ENCODE measurements around the gene DENND2D.

The DENND2D gene, protein sequence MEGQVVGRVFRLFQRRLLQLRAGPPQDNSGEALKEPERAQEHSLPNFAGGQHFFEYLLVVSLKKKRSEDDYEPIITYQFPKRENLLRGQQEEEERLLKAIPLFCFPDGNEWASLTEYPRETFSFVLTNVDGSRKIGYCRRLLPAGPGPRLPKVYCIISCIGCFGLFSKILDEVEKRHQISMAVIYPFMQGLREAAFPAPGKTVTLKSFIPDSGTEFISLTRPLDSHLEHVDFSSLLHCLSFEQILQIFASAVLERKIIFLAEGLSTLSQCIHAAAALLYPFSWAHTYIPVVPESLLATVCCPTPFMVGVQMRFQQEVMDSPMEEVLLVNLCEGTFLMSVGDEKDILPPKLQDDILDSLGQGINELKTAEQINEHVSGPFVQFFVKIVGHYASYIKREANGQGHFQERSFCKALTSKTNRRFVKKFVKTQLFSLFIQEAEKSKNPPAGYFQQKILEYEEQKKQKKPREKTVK

DNA sequence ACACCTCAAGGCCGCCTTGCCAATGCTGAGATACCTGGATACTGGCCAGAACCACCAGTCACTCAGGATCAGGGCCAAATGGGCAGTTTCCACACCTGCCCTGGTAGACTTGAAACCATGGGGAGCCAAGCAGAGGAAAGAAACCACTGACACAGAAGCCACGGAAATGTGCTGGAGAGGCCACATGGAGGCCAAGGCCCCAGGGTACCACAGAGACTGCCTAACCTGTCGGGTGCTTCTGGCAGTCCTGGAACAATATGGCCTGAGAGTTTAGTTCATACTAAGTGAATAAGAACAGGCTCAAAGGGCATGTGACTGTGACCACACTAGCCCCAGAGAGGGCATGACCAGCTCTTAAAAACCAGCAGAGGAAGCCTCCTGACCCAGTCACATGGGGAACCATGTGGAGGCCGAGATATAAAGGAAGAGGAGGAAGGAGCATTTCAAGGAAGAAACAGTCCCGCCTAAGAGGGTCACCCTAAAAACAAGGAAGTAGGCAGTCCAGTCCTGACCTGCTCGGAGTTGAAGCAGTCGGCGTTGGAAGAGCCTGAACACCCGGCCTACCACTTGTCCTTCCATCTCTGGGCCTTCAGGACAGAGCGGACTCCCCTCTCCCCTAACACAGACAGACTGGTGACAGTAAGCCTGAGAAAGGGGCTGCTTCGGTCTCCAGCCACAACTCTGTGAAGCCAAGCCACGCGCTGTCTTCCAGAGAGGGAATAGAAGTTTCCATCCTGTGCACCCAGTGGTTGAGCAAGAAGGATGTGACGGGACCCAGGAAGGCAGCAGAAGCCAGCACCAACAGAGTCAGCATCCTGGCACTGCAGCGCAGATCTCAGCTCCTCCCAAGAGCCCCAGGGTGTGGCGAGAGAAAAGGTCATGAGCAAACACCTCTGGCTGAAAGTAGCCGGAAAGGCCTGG lies at the start of gene DENND2D:
Gene DENND2D (minus strand): TSS at position 766 of the 921 bp plus-strand sequence. CDS start 187 bp downstream, at position 579.
- no peak for DNase-seq

DNA sequence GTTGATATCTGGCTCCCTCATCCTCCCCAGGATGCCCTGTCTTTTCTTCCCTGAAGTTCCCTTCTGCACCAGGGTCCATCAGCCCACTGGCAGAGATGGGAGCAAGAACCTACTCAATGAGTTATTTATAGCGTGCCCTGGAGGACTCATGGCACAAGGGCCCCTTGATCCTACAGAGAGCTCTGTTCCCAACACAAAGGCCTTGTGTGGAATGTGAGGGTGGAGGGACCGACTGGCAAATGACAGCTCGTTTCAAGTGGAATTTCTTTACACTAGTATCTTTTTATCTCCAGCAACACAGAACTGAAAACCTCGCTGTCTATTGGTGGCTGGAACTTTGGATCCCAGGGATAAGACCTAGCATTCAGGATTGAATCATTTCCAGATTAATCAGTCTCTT lies 49.5 kb upstream of the DENND2D start:
- DNase-seq: no peak

DNA sequence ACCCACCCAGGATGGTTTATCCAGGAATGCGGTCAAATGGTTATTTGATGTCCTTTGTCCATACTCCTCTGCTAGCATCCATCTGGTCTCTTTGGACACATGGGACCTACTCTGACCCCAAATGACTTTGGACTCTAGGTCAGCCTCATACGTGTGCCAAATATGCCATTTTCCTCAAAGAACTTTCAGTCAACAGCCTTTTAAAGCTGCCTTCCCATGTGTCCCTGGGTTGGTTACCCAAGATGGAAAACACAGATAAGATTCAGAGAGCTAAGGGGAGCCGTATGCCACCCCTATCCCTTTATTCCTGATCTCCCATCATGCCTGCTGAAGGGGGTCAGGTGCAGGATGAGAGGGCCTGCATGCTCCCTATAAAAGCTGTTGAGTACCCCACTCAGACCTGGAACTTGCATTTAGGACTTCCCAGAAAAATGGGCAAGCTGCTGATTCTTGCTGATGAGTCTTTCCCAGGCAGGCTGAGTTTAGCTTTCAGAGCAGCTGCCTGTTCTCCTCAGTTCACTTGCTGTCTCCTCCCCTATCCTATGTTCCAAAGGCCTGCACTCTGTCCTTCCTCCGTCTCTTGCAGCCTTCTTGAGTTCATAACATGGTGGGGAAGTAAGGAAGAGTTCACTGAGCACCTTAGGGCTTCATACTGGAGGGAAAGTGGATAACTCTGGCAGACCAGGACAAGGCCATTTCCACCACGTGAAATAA lies 46.8 kb upstream of the DENND2D start:
- no peak for DNase-seq

DNA sequence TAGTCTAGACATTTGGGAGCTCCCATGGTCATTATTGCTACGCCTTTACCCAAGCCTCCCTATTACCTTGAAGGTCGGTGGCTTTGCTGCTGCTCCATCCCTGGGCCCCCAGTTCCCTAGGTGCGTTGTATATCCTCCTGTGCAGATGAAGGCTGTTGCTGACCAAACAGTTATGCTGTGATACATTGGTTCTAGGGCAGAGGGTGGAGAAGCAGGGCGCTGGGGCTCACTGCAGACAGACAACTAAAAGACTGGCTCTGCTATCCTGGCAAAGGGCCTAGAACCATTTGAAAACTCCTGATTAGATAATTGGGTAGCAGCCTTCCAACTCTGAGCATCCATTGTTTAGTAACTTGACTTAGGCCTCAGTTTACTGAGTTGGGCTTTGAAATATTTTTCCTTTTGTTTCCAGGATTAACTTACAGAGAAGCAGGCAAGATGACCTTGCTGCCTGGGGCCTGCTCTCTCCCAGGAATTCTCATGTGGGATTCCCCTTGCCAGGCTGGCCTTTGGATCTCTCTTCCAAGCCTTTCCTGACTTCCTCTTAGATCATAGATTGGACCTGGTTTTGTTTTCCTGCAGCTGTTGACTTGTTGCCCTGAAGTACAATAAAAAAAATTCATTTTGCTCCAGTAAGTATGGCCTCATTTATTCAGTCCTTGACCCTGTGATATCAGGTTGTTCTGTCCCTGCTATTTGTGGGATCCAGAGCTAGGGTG lies 42.5 kb upstream of the DENND2D start:
- DNase-seq: peak; percentile 87

DNA sequence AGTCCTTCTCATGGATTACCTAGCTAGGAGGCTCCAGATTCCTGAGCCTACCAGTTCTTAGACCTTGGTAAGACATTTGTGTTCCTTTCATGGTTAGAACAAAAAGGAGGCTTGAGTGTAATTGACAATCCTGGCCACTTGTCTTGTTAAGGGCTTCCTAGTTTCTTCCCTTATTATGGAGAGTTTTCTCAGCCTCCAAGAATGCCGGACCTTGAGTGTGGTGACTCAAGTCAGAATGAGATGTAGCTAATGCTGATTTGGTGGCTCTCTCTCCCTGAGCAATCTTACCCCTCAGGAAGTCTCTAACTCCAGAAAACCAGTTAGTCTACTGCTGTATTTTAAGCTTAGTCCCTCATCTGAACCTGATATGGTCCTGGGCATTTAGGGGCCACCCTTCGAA lies 41.4 kb upstream of the DENND2D start:
- no peak for DNase-seq

DNA sequence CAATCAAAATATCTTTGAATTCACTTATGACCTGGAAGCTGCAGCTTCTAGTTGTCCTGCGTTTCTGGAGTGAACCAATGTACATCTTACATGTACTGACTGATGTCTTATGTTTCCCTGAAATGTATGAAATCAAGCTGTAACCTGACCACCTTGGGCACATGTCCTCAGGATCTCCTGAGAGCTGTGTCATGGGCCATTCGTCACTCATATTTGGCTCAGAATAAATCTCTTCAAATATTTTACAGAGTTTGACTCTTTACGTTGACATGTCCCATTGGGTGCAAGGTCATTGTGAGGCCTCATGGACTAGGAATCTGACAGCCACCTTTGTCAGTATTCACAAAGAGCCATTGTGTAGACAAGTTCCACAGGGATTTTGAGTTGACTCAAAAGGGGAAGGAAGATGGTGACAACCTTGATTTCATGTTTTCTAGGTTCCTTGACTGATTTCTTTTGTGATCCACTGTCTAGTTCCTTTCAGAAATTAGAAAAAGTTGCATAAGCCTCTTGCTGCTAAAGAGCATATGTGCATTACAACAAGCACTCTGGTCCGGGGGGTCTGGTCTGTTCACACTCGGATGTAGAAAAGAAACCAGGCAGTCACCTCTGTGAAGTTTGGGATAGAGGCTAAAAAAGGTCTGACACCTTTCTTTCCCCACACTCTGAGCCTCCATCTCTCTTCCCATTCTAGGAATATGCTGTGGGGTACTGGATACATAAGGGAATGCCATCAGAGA lies 37.8 kb upstream of the DENND2D start:
- no peak for DNase-seq

DNA sequence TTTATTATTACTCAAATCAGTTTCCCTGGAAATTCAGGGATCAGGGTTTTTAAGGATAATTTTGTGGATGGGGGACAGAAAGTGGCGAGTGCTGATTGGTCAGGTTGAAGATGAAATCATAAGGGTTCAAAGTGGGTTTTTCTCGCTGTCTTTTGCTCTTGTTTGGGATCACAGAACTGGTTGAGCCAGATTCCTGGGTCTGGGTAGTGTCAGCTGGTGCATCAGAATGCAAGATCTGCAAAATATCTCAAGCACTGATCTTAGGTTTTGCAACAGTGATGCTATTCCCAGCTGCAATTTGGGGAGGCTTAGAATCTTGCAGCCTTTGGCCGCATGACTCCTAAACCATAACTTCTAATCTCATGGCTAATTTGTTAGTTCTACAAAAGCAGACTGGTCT lies 36.4 kb upstream of the DENND2D start:
- no peak for DNase-seq

DNA sequence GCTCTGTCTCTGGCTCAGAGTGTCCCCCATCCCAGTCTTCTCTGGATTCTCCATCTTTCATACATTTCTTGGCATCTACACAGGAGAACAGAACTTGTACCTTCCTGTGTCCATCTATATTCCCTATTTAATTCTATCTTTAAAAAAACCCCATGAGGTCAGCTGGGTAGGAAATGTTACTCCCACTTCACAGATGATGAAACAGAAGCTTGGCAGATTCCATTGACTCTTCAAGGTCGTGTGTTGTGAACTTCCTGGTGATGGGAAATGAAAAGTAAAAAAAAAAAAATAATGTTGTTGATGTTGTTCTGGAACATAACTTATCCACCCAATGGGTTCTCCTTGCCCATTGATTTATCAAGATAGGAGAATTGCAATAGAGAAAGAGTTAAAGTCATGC lies 35.9 kb upstream of the DENND2D start:
- DNase-seq: no peak

DNA sequence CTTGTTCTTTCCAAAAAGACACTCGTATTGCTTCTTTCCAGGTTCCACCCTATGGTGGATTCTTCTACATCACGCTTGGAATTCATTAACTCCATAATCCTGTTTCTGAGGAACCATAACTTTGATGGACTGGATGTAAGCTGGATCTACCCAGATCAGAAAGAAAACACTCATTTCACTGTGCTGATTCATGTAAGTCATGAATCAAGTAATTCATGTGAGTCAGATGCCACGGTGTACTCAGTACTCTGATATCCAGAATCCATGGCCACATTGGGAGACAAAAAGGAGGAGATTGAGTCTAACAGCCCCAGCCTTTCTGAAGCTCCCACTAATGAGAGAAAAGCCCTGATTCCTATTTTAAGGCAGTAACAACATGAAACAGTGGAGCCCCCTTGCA lies 34.4 kb upstream of the DENND2D start:
- no peak for DNase-seq

DNA sequence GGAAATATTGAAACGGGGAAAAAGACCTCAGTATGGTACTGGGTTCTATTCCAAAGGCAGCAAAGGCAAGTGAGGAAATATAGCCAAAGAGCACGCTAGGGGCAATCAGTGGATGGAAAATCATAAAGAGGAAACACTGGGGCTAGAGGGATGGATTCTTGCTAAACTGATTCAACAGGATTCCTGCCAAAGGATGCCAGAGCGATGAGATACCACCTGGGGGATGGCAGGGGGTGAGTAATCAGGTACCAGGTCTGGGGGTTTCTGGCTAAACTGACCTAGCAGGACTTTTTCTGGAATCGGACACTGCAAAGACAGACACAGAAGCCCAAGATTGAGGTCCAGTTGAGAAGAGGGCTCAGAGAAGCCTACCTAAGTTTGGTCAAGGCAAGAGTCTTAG lies 33.8 kb upstream of the DENND2D start:
- DNase-seq: no peak

DNA sequence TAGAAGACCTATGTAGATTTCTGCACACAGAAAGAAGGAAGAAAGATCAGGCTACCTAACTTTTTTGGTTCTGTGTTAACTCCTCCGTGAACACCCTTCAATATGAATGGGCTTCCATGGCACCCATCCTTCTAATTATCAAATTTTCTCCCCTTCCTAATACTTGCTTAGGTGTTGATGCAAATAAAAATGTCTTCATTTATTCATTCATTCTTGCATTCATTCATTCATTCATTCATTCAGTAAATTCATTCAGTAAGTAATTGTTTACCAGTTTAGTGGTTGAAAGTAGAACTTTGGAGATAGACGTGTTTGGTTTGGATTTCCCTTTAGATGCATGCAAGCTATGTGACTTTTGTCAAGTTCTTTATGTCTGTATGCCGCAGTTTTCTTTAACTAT lies 31.7 kb upstream of the DENND2D start:
- DNase-seq: no peak

DNA sequence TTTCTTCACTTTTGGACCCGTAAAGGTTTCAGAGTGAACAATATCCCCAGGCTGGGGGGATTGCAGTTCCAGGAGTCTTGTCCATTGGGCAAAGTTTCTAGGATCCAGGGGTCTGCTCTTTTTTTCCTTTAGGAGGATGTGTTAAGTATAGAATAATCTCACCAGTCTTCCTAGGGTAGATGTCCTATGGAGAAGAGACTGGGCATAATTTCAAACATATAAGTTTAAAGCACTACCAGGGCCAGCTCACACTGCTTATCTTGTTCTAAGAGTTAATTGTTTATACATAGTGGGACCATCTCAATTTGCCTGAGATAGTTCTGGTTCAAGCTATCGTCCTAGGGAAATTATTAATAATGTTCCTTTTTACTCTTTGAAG lies 28.3 kb upstream of the DENND2D start:
- DNase-seq: no peak

DNA sequence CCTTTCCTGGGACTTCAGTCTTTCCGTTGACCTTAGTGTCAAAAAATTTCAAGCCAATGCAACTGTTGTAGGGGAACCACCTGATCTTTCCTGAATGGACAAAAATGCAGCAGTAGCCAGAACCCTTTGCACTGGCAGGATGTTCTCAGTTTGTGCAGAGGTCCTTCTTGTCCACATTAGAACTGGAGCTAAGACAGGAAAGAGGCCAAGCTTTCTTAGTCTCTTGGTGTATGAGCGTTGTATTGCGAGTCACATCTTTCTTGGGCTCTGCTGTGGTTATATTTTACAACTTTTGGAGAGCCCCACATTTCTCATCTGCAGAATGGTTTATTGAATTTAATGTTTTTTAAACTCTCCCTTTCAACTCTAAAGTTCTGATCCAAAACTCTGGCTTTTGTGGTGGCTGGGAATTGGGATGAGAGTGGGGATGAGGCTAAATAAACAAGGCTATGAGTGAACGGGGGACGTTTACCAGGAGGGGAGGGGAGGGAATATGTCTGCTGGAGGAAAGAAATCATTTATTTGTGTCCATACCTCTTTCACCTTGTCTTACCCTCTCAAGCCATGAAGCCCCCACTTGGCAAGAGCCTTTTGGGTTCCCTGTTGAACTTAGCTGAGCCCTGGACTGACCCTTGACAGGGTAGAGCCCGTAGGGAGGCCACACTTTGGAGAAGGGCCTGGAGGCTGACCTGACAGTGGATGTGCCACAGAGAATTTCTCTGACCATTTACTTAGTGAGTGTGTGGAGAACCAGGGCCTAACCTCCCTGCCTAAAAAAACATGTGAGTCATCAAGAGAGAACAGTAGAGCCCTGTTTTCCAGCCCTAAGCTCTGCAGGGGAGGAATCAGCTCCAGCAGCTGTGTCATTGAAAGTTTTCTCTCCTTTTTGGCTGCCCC lies 27.7 kb upstream of the DENND2D start:
- DNase-seq: no peak

DNA sequence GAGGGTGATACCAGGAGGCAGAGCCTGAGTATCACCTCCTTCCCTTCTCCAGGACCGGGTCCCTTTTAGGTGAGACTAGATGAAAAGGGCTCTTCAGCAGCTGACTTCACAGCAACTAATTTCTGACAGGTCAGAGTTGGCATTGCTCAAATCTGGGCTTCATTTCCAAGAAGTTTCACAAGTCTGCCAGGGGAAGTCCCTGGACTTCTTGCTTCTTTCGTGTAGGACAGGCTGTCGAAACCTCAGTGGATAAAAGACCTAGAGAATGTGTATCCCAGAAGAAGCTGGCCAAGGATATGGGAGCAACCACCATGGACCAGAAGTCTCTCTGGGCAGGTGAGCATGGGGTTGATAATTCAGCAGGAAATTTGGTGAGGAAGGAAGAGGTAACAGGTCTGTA lies 27.0 kb upstream of the DENND2D start, which contains the start of gene CHI3L2:
Gene CHI3L2 (plus strand): TSS at position 280 of the 400 bp plus-strand sequence. CDS start 17 bp downstream, at position 297.
- DNase-seq: no peak

DNA sequence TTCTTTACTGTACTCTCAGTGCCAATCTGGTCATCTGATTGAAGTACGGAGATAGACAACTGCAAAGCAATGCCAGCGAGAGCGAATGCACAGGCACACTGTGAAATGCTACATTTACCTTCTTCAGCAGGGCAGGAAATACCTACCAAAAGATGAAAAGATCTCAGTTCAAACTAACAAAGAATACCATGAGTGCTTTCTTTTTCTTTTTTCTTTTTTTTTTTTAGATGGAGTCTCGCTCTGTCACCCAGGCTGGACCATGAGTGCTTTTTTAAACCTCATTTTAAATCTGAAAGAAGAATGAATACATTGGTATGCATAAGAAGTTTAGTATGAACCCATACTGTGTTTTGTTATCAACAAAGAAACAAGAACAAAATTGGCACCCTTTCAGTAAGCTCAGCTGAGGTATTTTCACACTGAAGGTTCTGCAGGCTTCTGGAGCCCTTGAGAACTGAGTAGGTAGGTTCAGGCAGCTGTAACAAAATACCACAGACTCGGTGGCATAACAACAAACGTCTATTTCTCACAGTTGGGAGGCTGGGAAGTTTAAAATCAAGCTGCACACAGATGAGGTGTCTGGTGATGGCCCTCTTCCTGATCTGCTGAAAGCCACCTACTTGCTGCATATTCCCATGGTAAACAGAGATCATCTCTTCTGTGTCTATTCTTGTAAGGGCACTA lies 25.4 kb upstream of the DENND2D start:
- DNase-seq: no peak

DNA sequence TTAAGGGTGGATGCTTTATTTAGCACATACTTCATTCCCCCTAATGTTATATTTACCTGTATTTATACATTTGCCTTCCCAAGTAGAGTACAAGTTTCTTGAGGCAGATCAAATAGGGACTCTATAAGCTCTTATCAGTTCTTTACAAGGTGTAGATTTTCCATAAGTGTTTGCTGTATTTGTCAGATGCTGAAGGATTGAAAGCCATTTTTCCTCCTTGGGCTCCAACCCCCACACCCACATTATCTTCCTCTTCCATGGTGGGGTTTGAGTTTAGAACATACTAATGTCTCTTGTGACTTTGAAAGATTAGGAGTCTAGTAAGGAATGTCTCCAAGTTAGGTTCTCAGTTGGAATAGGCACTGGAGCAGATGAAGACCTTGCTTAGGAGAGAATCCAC lies 24.6 kb upstream of the DENND2D start:
- DNase-seq: no peak

DNA sequence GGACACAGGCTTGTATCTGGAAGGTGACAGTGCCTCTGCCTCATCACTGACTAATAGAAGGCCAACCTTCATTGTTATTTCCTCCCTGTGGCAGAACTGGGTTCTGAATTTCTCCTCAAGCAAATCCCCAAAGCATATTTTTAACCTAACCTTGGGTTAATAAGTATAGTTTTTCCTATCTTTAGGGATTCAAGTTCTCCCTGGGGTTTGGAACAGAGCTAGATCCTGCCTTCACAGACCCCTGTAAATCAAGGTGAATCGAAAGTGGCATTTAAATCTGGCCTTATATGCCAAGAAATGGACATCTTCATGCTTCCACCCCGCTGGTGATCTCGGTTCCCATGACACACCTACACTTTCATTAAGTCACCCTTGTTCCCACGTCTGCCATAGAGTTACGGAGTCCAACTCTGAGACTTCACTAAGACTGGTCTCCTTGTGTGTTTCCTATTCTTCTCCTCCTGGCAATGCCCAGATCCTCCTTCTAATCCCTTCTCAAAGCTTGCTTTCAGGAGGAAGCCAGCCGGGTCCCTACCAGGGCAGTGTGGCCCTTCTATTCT lies 22.8 kb upstream of the DENND2D start:
- no peak for DNase-seq

DNA sequence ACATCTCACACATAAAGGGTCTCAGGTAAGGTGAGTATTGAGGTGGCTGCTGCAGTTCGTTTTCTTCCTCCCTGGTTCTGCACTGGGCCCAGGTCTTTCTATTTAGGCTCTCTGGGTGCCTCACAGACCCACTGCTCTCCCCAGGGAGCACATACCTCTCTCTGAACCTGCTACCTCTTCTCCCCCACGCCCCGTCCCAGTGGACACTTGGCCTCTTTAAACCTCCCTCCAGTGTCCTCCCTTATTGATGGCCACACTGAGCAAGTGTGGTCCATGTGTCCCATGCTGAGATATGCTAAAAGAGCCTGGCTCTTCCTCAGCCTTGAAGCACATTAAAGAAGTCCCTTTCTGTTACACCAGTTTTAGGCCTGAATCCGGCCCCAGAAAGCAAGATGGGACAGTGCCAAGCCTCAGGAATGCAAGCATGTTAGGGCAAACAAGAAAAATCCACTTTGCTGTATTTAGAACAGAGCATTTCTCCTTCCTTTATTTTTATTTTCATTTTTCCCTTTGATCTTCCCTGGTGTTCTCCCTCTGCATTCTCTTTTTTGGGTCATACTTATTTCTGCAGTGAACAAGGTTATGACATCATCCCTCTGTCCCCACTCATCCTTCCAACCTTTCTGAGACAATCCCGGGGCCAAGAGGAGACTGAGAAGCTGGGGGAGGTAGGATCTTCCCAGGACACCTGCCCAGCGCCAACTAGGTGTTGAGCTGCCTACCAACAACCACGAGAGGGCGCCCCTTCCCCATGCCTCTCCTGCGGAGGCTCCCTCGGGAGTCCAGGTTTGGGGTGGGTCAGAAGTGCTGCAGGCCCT lies 22.1 kb upstream of the DENND2D start:
- DNase-seq: peak; percentile 45
